ACHN (cell line): ENCODE data around the gene HMCES.
A peak's percentile ranks its signal among the peaks of the same experiment; 100 is the strongest.

Experiments
- DNase-seq: peaks from one replicate; pipeline ENCODE4 v3.0.0-alpha.2; 2015
- in situ Hi-C: cut with HindIII; loops from 2 replicates; pipeline ENCODE4 v1.10.0; 2017; ENCODE audit warnings: low sequenced_read_pairs, low pct_ligation_motif_present, low pct_unique_long_range_greater_than_20kb

The HMCES gene

DNA sequence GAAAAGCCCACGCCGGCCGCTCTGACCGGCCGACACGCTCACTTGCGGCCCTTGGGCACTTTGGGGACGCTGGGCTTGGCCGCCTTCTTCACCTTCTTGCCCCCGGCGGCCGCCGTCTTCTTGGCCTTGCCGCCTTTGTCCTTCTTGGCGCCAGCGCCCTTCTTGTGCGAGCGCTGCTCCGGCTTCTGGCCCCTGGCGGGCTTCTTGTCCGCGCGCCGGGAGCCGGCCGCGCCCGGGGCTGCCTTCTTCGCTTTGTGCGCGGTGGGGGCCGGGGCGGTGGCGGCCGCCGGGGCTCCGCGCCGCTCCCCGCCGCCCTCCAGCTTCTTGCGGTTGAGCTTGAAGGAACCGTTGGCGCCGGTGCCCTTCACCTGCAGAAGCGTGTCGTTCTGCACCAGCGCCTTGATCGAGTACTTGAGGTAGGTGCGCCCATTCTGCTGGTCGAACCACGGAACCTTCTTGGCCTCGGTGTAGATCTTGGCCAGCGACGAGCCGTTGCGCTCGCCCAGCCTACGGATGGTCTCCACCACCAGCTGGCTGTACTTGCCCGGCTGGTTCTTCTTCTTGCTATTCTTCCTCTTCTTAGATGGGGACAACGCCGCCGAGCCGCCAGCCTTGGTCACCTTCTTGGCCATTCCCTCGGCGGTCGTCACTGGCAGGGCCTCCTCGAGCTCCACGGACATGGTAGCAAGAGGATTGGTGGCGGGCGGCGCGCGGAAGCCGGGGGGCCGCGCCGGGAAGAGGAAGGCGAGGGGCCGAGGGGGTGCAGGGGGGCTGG, 36.7 kb downstream of the HMCES start:
- in situ Hi-C loops: no loop called here
- peak; percentile 13 for DNase-seq

GRCh38 chr3:129315998-129316247, 37.3 kb downstream of the HMCES start:
- in situ Hi-C loops: no loop called here
- no peak for DNase-seq

DNA sequence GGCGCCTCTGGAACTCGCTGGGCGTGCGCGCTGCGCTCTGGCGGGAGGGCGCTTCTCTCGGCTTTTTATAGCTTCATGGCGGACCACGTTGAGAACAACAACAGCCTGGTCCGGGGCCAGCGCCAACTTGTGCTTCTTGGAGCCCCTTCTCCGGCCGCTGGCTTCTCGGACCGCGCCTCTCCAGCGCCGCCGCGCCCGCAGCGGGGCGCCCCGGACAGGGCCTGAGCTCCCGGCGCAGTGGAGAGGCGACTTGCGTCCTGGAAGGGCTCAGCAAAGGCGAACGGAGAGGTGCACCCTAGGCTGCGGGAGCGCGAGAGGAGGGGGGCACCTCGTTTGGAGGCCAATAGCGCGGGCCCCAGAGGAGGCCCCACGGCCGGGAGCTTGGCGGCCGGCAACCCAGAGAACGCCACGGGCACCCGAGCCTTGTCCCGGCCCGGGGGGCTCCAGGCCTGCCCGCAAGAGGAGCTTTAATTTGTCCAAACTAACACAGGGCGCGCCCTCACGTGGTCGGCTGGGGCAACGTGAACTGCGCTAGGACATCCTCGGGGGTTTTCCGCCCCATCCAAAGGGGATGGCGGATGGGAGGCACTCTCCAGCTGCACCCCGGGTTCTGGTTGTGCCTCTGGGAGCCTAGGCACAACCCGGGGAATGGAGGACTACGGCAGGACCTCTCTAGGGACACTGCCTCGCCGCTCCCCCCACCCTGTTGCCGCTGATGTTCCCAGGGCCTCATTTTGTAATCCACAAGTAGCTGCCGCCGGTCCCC, 37.8 kb downstream of the HMCES start:
- in situ Hi-C loops: no loop called here
- DNase-seq: peak; percentile 80

GRCh38 chr3:129317014-129317771, 38.5 kb downstream of the HMCES start:
- no peak for DNase-seq
- in situ Hi-C loops: no loop called here

- DNase-seq: no peak
- in situ Hi-C loops: no loop called here
These were observed 39.2 kb downstream of the HMCES start for GRCh38 chr3:129317848-129318247.

DNA sequence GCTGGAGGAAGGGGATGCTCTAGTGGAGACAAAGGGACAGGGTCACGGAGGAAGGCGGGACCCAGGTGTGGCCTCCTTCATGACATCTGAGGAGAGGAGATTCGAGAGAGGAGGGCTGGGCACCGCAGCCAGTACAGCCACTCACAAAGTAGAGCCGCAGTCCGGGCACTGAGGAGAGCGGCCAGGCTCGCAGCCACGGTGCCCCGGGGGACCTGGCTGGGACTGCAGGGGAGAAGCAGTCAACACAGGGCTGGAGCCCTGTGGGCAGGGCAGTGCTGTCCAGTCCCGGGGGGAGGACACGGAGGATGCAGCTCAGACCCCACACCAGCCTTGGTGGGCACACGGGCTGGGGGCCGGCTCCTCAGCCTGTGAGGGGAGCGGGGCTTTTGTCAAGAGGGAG, 40.3 kb downstream of the HMCES start:
- no peak for DNase-seq
- in situ Hi-C loops: no loop called here

- no peak for DNase-seq
- in situ Hi-C loops: no loop called here
These were observed 41.6 kb downstream of the HMCES start for GRCh38 chr3:129320261-129320660.

GRCh38 chr3:129320825-129321487, 42.3 kb downstream of the HMCES start:
- no peak for DNase-seq

GRCh38 chr3:129321887-129322286, 43.2 kb downstream of the HMCES start:
- DNase-seq: no peak
- in situ Hi-C loops: no loop called here

More at GRCh38 chr3:129320825-129321487, 42.3 kb downstream of the HMCES start:
- in situ Hi-C loops: no loop called here

DNA sequence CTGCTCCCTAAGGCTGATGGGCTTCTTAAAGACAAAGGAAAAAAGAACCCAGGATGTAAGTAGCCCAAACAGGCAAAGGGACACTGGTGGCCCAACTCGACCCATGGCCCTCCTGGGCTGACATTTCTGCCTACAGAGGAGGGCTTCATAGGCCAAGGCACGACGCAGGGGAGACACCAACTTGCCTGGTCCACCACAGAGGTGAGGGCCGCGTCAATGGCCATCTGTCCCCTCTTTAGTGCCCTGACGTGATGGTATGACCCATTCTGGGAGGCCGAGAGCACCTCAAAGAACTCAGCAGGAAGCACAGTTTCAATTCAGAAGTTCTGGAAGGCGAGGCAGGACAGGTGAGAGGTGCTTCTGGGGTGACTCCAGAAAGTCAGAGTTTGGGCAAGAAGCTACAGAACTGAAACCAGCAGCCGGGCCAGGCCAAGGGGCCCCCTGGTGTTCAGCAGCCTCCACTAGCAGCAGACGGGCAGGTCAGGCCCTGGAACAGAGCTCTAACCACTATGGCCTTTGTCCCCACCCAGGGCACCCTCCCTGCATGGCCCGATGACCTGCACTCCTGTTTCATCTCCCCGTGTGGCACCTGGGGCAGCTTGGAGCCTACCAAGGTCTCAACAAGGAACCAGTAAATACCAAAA, 45.1 kb downstream of the HMCES start:
- in situ Hi-C loops: no loop called here
- no peak for DNase-seq

DNA sequence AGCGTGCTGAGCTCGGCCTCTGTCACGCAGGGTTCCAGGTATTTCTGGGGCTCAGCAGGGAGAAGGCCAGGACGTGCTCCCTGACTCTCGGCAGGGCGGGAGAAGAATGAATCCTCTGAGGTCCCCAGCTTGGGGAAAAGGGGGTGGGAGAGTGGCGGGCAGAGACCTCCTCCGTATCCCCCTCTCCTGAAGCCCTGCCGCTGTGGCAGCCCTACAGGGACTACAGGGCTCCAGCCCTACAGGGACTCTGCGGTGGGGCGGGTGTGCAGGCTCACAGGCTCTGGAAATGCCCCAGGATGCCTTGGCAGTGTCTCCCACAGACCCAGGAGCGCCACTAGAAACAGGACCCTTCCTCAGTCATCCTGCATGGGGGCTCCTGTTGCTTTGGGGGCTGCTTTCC, 46.2 kb downstream of the HMCES start:
- DNase-seq: no peak
- in situ Hi-C loops: no loop called here

DNA sequence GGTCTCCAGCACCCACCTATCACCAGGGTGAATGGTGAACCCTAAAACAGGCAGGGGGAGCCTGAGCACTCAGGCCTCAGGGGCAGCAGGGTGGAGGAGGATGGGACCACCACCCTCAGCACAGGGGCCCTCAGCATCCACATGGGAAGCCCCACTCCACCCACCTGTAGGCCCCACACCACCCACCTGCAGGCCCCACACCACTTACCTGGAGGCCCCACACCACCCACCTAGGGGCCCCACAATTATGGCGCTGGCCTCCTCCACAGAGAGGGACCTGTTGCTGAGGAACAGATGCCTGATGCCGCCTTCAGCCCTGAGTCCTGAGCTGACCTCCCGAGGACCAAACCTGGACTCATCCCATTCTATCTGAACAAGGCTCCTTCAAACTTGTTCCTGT, 46.7 kb downstream of the HMCES start:
- DNase-seq: no peak
- in situ Hi-C loops: no loop called here

GRCh38 chr3:129326138-129326537, 47.5 kb downstream of the HMCES start:
- in situ Hi-C loops: no loop called here
- DNase-seq: no peak

DNA sequence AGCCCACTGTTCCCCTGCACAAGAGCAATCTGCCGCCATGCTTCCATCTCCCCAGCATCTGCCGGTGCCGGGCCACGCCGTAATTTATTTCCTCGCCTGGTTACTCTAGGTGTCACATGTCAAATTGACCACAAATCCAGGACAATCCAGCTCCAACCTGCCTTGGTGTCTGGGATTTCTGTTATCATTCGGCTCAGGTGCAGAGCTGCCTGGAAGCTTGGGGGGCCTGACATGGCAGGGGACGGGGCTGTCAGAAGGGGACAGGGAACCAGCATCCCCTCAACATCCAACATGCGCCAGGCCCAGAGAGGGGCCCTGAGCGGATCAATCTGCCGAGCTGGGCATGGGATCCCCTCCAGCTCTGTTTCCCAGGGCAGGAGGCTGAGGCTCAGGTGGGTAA, 47.9 kb downstream of the HMCES start:
- in situ Hi-C loops: no loop called here
- DNase-seq: no peak

GRCh38 chr3:129327510-129327909, 48.8 kb downstream of the HMCES start:
- DNase-seq: no peak
- in situ Hi-C loops: no loop called here

GRCh38 chr3:129329858-129330257, 51.2 kb downstream of the HMCES start:
- no peak for DNase-seq
- in situ Hi-C loops: no loop called here

GRCh38 chr3:129330409-129330808, 51.7 kb downstream of the HMCES start:
- in situ Hi-C loops: no loop called here
- no peak for DNase-seq

GRCh38 chr3:129333891-129334290, 55.2 kb downstream of the HMCES start:
- in situ Hi-C loops: no loop called here
- DNase-seq: no peak
